MM.1S (cell line): ENCODE measurements around the gene POLR1H.
A peak's percentile ranks its signal among the peaks of the same experiment; 100 is the strongest.

ENCODE experiments used
- DNase-seq: peaks from one replicate; pipeline ENCODE4 v3.0.0-alpha.2; 2015
- H2AFZ ChIP-seq: fragments of 300-600 bp; sonication (generic); 2 replicates; pipeline ENCODE4 v1.6.0; 2016; ENCODE audit warnings: antibody characterized with exemption, low read length
- H3F3A ChIP-seq: fragments of 300-600 bp; sonication (generic); 2 replicates; pipeline ENCODE4 v1.6.1; 2016; ENCODE audit warnings: mild to moderate bottlenecking, antibody characterized with exemption, low read length, moderate library complexity, mixed read lengths; ENCODE audit not compliant: insufficient read depth
- H3K27ac ChIP-seq: fragments of 300-600 bp; sonication (generic); 2 replicates; pipeline ENCODE4 v1.5.1; 2016; ENCODE audit warnings: mild to moderate bottlenecking, low read length
- H3K27me3 ChIP-seq: fragments of 300-600 bp; sonication (generic); replicated peaks from 2 replicates; pipeline ENCODE4 v1.6.0; 2016; ENCODE audit warnings: low read length; ENCODE audit not compliant: insufficient read depth
- H3K36me3 ChIP-seq: fragments of 300-600 bp; sonication (generic); replicated peaks from 2 replicates; pipeline ENCODE4 v1.6.1; 2016; ENCODE audit warnings: mild to moderate bottlenecking, low read length, mixed read lengths; ENCODE audit not compliant: insufficient read depth
- H3K4me1 ChIP-seq: fragments of 300-600 bp; sonication (generic); 2 replicates; pipeline ENCODE4 v1.6.1; 2016; ENCODE audit warnings: low read length, mixed read lengths
- H3K4me2 ChIP-seq: fragments of 300-600 bp; sonication (generic); 2 replicates; pipeline ENCODE4 v1.6.0; 2016; ENCODE audit warnings: low read depth, low read length
- H3K4me3 ChIP-seq: fragments of 300-600 bp; sonication (generic); 2 replicates; pipeline ENCODE4 v1.5.1; 2016; ENCODE audit warnings: low read length, mixed read lengths
- H3K79me2 ChIP-seq: fragments of 300-600 bp; sonication (generic); 2 replicates; pipeline ENCODE4 v1.6.1; 2016; ENCODE audit warnings: mixed run types, low read length, mixed read lengths
- H3K9ac ChIP-seq: fragments of 300-600 bp; sonication (generic); 2 replicates; pipeline ENCODE4 v1.6.1; 2016; ENCODE audit warnings: low read length, mixed read lengths
- H3K9me2 ChIP-seq: fragments of 300-600 bp; sonication (generic); replicated peaks from 2 replicates; pipeline ENCODE4 v1.6.1; 2016; ENCODE audit warnings: mild to moderate bottlenecking, low read length, mixed read lengths; ENCODE audit not compliant: insufficient read depth
- H3K9me3 ChIP-seq: fragments of 300-600 bp; sonication (generic); replicated peaks from 2 replicates; pipeline ENCODE4 v1.6.1; 2016; ENCODE audit warnings: mild to moderate bottlenecking, low read length, mixed read lengths; ENCODE audit not compliant: insufficient read depth
- H4K20me1 ChIP-seq: fragments of 300-600 bp; sonication (generic); 2 replicates; pipeline ENCODE4 v1.6.1; 2016; ENCODE audit warnings: mild to moderate bottlenecking, low read length, moderate library complexity, mixed read lengths; ENCODE audit not compliant: insufficient read depth
- CTCF ChIP-seq: fragments of 300-600 bp; sonication (generic); IDR thresholded peaks from 2 replicates; pipeline ENCODE4 v1.5.1; 2016; ENCODE audit warnings: antibody characterized with exemption, low read length, mixed read lengths
- EZH2 ChIP-seq: fragments of 300-600 bp; sonication (generic); optimal IDR thresholded peaks from 2 replicates; pipeline ENCODE3; 2017; ENCODE audit warnings: low read depth, mild to moderate bottlenecking, antibody characterized with exemption, low read length, mixed read lengths
- EZH2phosphoT487 ChIP-seq: fragments of 300-600 bp; sonication (generic); IDR thresholded peaks from 2 replicates; pipeline ENCODE4 v1.6.1; 2018; ENCODE audit warnings: antibody characterized with exemption, low read length

The POLR1H gene

GRCh38 chr6:30113003-30113759 is 52.1 kb downstream of the POLR1H start, which contains the start of gene TRIM31:
TRIM31 (minus strand) TSS chr6:30113090; CDS start chr6:30112805, 285 bp downstream.
- Histone ChIP-seq H3K4me2 (peak within 1 kb of the TSS; percentile 27; the same call in 1 of the 2 replicates), H3K79me2 (no peaks in the 10 kb centered on the region), H3K9ac (no peak within 1 kb of the TSS), H3F3A (peaks cover 9% of the 10 kb centered on the region; the same call in 1 of the 2 replicates), H3K27me3 (no peaks in the 10 kb centered on the region), H3K4me3 (no peak within 1 kb of the TSS), H3K9me3 (no peaks in the 10 kb centered on the region), H4K20me1 (no peaks in the 10 kb centered on the region), H3K36me3 (no peaks in the 10 kb centered on the region), H3K27ac (no peak within 1 kb of the TSS), H2AFZ (no peak within 1 kb of the TSS), H3K9me2 (no peaks in the 10 kb centered on the region), H3K4me1 (peaks cover 13% of the 10 kb centered on the region)
- DNase-seq, result peak; percentile 80
- TF ChIP-seq EZH2phosphoT487, result no peak

- no peaks in the 10 kb centered on the region for H3K79me2 ChIP-seq
- H3K4me3 ChIP-seq, result no peak overlapping the region
- H3K4me2 ChIP-seq, result peak overlapping the region; percentile 27; the same call in 1 of the 2 replicates
- H3F3A ChIP-seq, result peaks cover 9% of the 10 kb centered on the region; the same call in 1 of the 2 replicates
- no peaks in the 10 kb centered on the region for H4K20me1 ChIP-seq
- H3K36me3 ChIP-seq, result no peaks in the 10 kb centered on the region
- TF ChIP-seq EZH2 (no peak), CTCF (no peak), EZH2phosphoT487 (no peak)
- H3K9ac ChIP-seq, result no peak overlapping the region
- H2AFZ ChIP-seq, result no peak overlapping the region
- no peak overlapping the region for H3K27ac ChIP-seq
- no peak for DNase-seq
- no peaks in the 10 kb centered on the region for H3K9me2 ChIP-seq
- no peaks in the 10 kb centered on the region for H3K9me3 ChIP-seq
- H3K27me3 ChIP-seq, result no peaks in the 10 kb centered on the region
- peaks cover 13% of the 10 kb centered on the region for H3K4me1 ChIP-seq
Observed at GRCh38 chr6:30113841-30114240, 52.8 kb downstream of the POLR1H start.
